HG02642 (cell line): ENCODE measurements around the gene LINGO1.

Experiments used
- ATAC-seq: cut with Tn5 transposase; IDR thresholded peaks from one replicate; pipeline ENCODE4 v1.9.1; 2021; ENCODE audit warnings: mild to moderate bottlenecking; ENCODE audit not compliant: unreplicated experiment, poor library complexity

Gene LINGO1

GRCh38 chr15:77634266-77634962 is 1.7 kb upstream of the LINGO1 start:
- ATAC-seq: no peak

- no peak for ATAC-seq
These were observed 1.2 kb upstream of the LINGO1 start for GRCh38 chr15:77633913-77634265.

GRCh38 chr15:77633134-77633912 is 611 bp upstream of the LINGO1 start:
- peak; percentile 82 for ATAC-seq

GRCh38 chr15:77631745-77632533 is 773 bp downstream of the LINGO1 start:
- no peak for ATAC-seq

GRCh38 chr15:77630956-77631744 is 1.6 kb downstream of the LINGO1 start:
- no peak for ATAC-seq

- no peak for ATAC-seq
These were observed 2.7 kb downstream of the LINGO1 start for GRCh38 chr15:77630056-77630455.

- no peak for ATAC-seq
These were observed 3.4 kb downstream of the LINGO1 start for GRCh38 chr15:77629070-77630030.

GRCh38 chr15:77628010-77628409 is 4.7 kb downstream of the LINGO1 start:
- no peak for ATAC-seq

- no peak for ATAC-seq
These were observed 5.1 kb downstream of the LINGO1 start for GRCh38 chr15:77627581-77627980.

GRCh38 chr15:77627067-77627466 is 5.6 kb downstream of the LINGO1 start:
- ATAC-seq: no peak

- no peak for ATAC-seq
These were observed 6.7 kb downstream of the LINGO1 start for GRCh38 chr15:77626002-77626401.

- no peak for ATAC-seq
These were observed 7.3 kb downstream of the LINGO1 start for GRCh38 chr15:77625376-77625775.

GRCh38 chr15:77624868-77625267 is 7.8 kb downstream of the LINGO1 start:
- ATAC-seq: no peak

GRCh38 chr15:77623755-77624524 is 8.8 kb downstream of the LINGO1 start:
- ATAC-seq: no peak

- ATAC-seq: no peak
These were observed 9.6 kb downstream of the LINGO1 start for GRCh38 chr15:77622934-77623754.

- ATAC-seq: no peak
These were observed 10.3 kb downstream of the LINGO1 start for GRCh38 chr15:77622209-77622933.

- ATAC-seq: no peak
These were observed 10.9 kb downstream of the LINGO1 start for GRCh38 chr15:77621847-77622208.
